ENCODE results near the gene BRIX1.
"Not testable (repeated sequence)": the region's sequence is repeated elsewhere in the genome, so short reads cannot be mapped to it uniquely, and the experiment has no call there.

BRIX1 gene

DNA sequence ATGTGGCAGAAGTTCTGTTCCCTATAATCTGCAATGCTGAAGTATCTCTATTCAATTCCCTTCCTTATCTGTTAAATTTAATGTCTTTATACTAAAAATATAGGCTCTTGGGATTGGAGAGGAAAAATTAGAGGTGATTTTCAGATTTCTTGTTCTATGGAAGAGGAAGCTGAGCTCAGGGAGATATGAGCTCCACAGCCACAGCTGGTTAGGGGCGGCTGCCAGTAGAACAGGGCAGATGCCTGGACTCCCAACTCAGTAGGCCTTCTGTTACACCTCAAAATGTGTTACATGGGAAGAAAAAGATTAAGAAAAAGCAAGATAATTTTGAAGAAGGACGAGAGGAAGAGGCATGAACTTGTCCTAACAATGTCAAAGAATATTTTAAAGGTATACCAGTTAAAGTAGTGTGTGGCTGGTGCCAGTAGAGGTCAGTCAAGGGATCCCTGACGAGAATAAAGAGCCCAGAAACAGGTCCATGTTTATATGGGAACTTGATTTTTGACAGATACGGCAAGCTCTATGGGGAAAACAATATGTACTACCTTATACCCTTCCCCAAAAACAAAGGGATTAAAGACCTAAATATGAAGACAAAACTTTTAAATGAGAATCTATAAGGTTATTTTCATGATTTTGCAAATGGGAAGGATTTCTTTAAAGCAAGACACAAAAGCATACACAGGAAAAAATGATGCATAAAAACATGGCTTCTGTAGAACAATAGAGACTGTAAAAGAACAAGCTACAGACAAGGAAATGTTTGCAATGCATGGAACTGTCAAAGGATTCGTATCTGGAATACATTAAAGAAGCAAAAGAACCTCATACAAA lies 42.6 kb downstream of the BRIX1 start:
- DNase-seq (ENCODE audit: insufficient read length, low spot score) (peak; percentile 23), FAIRE-seq (peak; percentile 73)

DNA sequence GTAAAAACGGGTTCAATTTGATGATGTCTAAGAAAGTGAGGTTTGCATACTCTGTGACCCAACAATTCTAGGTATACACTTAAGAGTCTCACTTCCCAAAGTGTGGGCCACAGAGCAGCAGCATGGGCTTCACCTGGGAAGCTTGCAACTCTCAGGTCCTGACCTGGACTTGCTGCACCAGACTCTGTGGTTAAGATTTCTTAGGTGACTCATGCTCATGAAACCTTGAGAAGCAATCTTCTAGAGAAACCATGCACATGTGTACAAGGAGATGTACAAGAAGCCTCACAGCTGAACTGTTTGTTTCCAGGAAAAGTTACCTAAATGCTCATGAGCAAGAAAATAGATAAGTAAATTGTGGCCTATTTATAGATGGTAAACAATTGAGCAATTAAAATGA lies 43.8 kb downstream of the BRIX1 start:
- DNase-seq (ENCODE audit: insufficient read length, low spot score) (peak; percentile 22), FAIRE-seq (peak; percentile 84)

DNA sequence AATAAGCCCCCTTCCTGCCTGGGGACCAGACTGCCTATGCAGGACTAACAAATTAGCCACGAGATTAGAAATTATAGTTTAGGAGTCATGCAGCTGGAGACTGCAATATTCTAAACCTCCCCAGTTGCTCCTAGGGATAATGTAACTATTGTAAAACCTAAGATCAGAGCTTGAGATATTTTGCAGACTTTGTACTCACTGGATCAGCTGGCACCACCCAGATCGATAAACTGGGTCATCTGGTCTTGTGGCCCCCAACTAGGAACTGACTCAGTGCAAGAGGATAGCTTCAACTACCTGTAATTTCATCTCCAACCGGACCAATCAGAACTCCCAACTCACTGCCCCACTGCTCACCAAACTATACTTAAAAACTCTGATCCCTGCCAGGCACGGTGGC lies 52.0 kb downstream of the BRIX1 start:
- FAIRE-seq (no peak), DNase-seq (ENCODE audit: insufficient read length, low spot score) (no peak)

GRCh38 chr5:34968258-34968657 lies 52.7 kb downstream of the BRIX1 start:
- FAIRE-seq = no peak
- DNase-seq (ENCODE audit: insufficient read length, low spot score) = no peak

- no peak for DNase-seq (ENCODE audit: insufficient read length, low spot score)
- FAIRE-seq = no peak
Observed at GRCh38 chr5:34970552-34970951, 55.0 kb downstream of the BRIX1 start.

- not testable (repeated sequence) for FAIRE-seq; DNase-seq (ENCODE audit: insufficient read length, low spot score)
Observed at GRCh38 chr5:34971655-34972054, 56.1 kb downstream of the BRIX1 start.

All from GM19239 (cell line).